HG03135 (cell line): ENCODE results near the gene DSE.

Experiments
- ATAC-seq: cut with Tn5 transposase; IDR thresholded peaks from one replicate; pipeline ENCODE4 v1.9.1; 2021; ENCODE audit warnings: mild to moderate bottlenecking, moderate library complexity; ENCODE audit not compliant: unreplicated experiment

Gene DSE

GRCh38 chr6:116409756-116410155, 39.0 kb downstream of the DSE start:
- peak; percentile 83 for ATAC-seq

DNA sequence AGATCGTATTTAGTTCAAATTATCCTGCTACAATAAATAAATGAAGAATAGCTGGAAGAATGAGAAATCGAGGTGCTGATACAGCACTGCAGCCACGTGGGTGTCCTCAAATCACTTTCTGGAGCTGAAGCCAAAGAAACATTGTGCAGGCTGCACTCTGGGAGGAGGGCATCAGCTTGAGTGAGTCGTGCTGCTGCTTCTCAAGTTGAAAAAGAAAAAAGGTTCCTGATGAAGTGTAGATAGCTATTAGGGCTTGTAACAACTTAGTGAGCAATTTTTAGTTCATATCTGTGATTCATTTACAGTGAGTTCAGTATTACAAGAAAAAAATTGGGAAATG, 40.5 kb downstream of the DSE start:
- no peak for ATAC-seq

- no peak for ATAC-seq
These were observed 41.5 kb downstream of the DSE start for GRCh38 chr6:116412270-116412669.

GRCh38 chr6:116413357-116413756, 42.6 kb downstream of the DSE start:
- ATAC-seq: no peak

- no peak for ATAC-seq
These were observed 46.9 kb downstream of the DSE start for GRCh38 chr6:116417661-116418060.

DNA sequence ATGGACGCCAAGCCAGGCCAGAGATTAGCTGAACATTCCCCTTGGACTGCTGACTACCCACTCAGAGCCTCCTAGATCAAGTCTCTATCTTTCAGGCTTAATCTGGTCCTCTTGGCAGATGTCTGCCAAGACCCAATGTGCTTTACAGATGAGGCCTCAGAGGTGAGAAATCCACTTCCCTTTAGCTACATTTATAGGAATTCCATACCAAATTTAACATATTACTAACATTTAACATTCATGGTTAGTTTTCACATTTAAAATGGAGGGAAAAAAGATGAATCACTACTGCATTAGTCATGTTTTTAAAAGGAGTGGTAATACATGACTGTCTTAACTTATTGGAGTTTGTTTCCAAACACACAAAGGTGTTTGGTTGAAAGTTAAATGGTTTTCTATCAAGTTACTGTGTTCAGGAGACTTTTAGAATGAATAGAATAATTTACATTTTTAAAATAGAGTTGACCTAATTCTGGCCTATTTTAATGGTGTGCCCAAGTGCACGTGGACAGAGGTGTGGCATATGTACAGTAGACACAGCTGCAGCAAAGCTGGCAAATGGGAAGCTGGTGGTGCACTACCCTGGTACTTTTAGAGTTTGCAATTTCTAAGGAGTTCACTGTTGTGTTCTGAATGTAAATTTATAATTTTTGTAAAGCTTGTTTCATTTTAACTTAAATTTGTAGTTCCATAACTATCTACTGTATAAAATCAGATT, 48.5 kb downstream of the DSE start:
- ATAC-seq: no peak

- ATAC-seq: no peak
These were observed 49.6 kb downstream of the DSE start for GRCh38 chr6:116420341-116420740.

DNA sequence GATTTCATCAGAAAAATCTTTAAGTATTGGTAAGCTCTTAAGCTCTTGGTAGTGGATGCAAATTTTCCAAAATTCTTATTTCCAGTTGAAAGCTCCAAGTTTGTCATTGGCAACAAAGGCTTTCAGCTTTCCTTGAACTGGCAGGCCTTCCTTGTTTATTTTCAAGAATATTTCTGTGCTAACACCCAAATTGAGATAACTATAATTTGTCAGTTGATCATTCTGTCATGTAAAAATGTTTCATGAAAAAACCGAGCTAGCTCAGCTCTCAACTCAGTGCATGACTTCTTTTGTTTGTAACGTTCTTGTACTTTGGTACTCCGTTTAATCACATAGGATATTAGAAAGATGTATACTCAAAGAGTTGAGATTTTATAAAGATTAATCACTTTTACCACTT, 51.5 kb downstream of the DSE start:
- ATAC-seq: no peak

- ATAC-seq: no peak
These were observed 53.3 kb downstream of the DSE start for GRCh38 chr6:116424001-116424400.

DNA sequence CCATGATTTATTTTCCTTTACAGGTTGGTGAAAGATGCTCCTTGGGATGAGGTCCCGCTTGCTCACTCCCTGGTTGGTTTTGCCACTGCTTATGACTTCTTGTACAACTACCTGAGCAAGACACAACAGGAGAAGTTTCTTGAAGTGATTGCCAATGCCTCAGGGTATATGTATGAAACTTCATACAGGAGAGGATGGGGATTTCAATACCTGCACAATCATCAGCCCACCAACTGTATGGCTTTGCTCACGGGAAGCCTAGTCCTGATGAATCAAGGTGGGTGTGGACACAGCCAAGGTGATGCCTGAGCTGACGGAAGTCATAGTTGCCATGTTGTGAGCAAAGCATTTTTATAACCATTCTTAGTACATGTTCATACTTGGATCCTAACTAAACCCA, 55.8 kb downstream of the DSE start:
- ATAC-seq: no peak

- ATAC-seq: no peak
These were observed 58.4 kb downstream of the DSE start for GRCh38 chr6:116429111-116429510.

- no peak for ATAC-seq
These were observed 60.1 kb downstream of the DSE start for GRCh38 chr6:116430860-116431259.

DNA sequence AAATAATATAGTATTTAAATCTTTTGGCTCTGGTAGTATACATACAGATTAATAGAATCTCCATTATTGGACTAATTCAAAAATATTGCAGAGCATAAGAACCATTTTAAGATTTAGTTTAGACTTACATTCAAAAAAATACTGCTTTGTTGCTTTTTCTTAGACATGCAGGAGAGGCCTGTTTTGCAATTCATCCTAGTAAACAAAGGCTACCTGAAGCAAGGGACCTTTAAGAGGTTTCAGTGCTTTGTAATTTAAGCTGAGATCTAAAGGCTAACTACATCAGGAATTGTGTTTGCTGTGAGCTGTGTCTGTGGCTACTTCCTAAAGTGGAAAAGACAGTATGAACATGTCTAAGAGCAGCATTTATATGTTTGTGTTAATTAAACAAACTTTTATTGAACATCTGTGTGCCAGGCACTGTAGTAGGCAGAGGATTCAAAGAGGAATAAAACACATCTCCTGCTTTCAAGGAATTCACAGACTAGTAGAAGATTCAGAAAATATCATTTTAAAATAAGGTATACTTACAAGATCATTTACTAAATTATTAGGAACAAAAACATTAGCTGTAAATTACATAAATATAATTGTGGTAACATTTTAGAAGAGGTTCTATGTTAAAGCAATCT, 61.3 kb downstream of the DSE start:
- no peak for ATAC-seq

DNA sequence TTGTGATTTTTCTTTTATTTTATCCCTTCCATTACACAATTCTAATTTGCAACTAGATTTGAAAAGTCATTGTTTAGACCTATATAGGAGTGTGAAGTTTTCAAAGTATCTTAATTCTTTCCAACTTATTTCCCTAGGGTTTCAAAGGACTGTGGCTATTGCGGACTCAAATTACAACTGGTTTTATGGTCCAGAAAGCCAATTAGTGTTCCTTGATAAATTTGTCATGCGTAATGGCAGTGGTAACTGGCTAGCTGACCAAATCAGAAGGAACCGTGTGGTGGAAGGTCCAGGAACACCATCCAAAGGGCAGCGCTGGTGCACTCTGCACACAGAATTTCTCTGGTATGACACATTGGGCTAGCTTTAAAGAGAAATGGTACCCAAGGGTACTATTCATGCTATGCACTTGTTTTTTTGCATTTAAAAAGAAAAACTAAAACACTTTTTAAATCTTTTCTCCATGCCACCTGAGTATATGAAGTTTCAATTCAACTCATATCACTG, 62.5 kb downstream of the DSE start:
- no peak for ATAC-seq

DNA sequence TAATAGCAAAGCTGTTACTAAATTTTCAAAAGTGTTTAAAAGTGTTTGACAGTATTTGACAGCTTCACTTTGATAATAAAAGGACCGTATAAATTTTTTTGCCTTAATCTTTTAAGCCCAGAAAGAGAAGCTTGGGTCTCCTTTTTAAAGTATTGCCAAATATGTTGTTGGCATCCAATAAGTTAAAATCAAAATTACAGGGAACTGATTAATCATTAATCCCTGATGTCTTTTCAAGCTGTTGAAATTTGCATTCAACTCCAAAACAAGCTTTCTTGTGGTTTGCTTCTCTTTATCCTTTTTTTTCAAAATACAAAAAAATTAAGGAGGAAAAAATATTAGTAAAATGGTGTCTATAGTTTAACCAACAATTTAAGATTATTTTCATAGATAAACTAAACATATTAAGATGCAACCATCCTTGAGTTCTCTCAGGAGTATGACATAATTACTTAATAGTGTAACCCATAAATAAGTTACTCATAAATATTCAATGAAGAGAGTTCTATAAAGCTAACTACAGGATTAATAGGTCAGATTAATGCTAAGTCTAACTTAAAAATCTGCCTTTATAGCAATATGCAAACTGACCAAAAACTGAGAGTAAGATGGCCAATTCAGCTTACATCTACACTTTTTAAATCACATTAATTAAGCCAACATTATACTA, 63.4 kb downstream of the DSE start:
- no peak for ATAC-seq

- no peak for ATAC-seq
These were observed 65.8 kb downstream of the DSE start for GRCh38 chr6:116436586-116436985.

GRCh38 chr6:116437656-116438055, 66.9 kb downstream of the DSE start:
- ATAC-seq: no peak

DNA sequence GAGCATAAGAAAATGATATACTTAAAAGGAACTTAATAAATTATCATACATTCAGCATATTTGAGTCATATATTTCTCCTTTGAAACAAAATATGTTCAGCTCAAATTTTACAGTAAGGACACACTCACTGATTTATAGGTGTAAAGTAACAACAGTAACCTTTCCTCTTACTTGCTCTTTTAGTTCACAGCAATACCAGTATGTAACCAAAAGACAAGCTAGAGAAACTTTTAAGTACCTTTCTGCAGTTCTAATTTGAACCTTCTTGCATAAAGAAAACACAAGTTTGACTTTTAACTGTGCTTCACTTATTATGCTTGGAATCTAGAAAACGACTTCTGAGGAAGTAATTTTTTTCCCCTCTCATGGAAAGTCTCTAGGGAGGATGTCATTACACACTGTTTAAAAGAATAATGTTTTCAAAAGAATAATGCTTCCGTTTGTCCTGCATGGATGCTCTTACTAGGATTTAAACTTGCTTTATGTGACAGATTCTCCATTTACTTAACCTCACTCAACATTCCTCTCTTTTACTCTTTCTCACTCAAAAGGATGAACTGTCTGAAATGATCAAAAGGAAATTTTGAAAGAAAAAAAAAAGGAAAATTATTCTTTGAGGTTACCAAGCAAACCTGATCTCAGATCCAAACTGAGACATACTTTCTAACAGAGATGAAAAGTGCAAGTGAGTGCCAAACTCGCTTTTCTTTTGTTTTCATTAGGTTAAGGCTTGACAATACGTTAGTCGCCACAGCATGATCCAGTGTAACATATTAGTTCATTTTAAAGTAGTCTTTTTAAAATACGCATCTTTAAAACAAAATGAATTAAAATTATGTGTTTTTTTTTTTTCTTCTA, 68.1 kb downstream of the DSE start:
- no peak for ATAC-seq

GRCh38 chr6:116439522-116440051, 68.8 kb downstream of the DSE start:
- ATAC-seq: no peak

- ATAC-seq: no peak
These were observed 72.4 kb downstream of the DSE start for GRCh38 chr6:116443105-116443504.

- no peak for ATAC-seq
These were observed 73.3 kb downstream of the DSE start for GRCh38 chr6:116444092-116444491.
